Neural progenitor cell (in vitro differentiated cells): ENCODE measurements around the gene FBXW11. TPM values are rescaled to one million over a fixed set of nuclear protein-coding genes. Genes with fewer than 3 reads are reported as not detected.

ENCODE experiments used
- DNase-seq: peaks from one replicate; pipeline ENCODE4 v3.0.0-alpha.2; 2016; ENCODE audit warnings: low spot score
- H2AFZ ChIP-seq: fragments of 200-600 bp; sonication (generic); replicated peaks from 2 replicates; pipeline ENCODE4 v1.6.1; 2016; ENCODE audit warnings: antibody characterized with exemption
- H3F3A ChIP-seq: fragments of 200-600 bp; sonication (generic); 2 replicates; pipeline ENCODE4 v1.6.1; 2016; ENCODE audit warnings: antibody characterized with exemption, low read depth
- H3K27ac ChIP-seq: fragments of 200-600 bp; sonication (generic); 2 replicates; pipeline ENCODE4 v1.5.1; 2016; ENCODE audit warnings: mild to moderate bottlenecking
- H3K27me3 ChIP-seq: fragments of 200-600 bp; sonication (generic); 2 replicates; pipeline ENCODE4 v1.6.1; 2016; ENCODE audit warnings: mild to moderate bottlenecking, moderate library complexity
- H3K36me3 ChIP-seq: fragments of 200-600 bp; sonication (generic); 2 replicates; pipeline ENCODE4 v1.5.1; 2016
- H3K4me1 ChIP-seq: fragments of 200-600 bp; sonication (generic); 2 replicates; pipeline ENCODE4 v1.6.1; 2016; ENCODE audit warnings: mixed run types
- H3K4me2 ChIP-seq: fragments of 200-600 bp; sonication (generic); 2 replicates; pipeline ENCODE4 v1.6.1; 2016
- H3K4me3 ChIP-seq: fragments of 200-600 bp; sonication (generic); 2 replicates; pipeline ENCODE4 v1.5.1; 2016
- H3K79me2 ChIP-seq: fragments of 200-600 bp; sonication (generic); 2 replicates; pipeline ENCODE4 v1.6.1; 2016; ENCODE audit warnings: low read depth
- H3K9ac ChIP-seq: fragments of 200-600 bp; sonication (generic); 2 replicates; pipeline ENCODE4 v1.6.1; 2016
- H3K9me3 ChIP-seq: fragments of 200-600 bp; sonication (generic); 2 replicates; pipeline ENCODE4 v1.5.1; 2016; ENCODE audit warnings: low read depth
- H4K20me1 ChIP-seq: fragments of 200-600 bp; sonication (generic); 2 replicates; pipeline ENCODE4 v1.6.1; 2016; ENCODE audit warnings: low read depth
- H3K27ac Mint-ChIP-seq: 3 replicates; pipeline ENCODE4 v1.8.0; 2021; ENCODE audit warnings: mixed read lengths
- H3K27me3 Mint-ChIP-seq: 2 replicates; pipeline ENCODE4 v1.8.0; 2022; ENCODE audit warnings: low read depth, mild to moderate bottlenecking, inconsistent platforms, moderate library complexity, mixed read lengths; ENCODE audit not compliant: insufficient read depth
- H3K36me3 Mint-ChIP-seq: 3 replicates; pipeline ENCODE4 v1.8.0; 2021; ENCODE audit warnings: mixed read lengths
- H3K4me1 Mint-ChIP-seq: 3 replicates; pipeline ENCODE4 v1.8.0; 2021; ENCODE audit warnings: mixed read lengths
- H3K4me3 Mint-ChIP-seq: 3 replicates; pipeline ENCODE4 v1.8.0; 2021; ENCODE audit warnings: mild to moderate bottlenecking, moderate library complexity, mixed read lengths
- H3K9me3 Mint-ChIP-seq: 3 replicates; pipeline ENCODE4 v1.8.0; 2020; ENCODE audit warnings: mixed read lengths
- EZH2 ChIP-seq: fragments of 200-600 bp; sonication (generic); IDR thresholded peaks from 2 replicates; pipeline ENCODE4 v1.6.1; 2017; ENCODE audit warnings: antibody characterized with exemption, mild to moderate bottlenecking, moderate library complexity
- EZH2phosphoT487 ChIP-seq: fragments of 200-600 bp; sonication (generic); IDR thresholded peaks from 2 replicates; pipeline ENCODE4 v1.6.1; 2017; ENCODE audit warnings: antibody characterized with exemption
- total RNA-seq: library from RNA; depleted of rRNA; stranded (reverse); fragments of >200 nt; gene quantifications from 2 replicates; pipeline ENCODE4 v1.2.3, GENCODE V29; 2015; ENCODE audit warnings: low replicate concordance
- TF ChIP-seq, protein P1 (sequence below): fragments of 200-600 bp; sonication (generic); IDR thresholded peaks from 2 replicates; pipeline ENCODE4 v1.5.1; 2017; ENCODE audit warnings: antibody characterized with exemption, mild to moderate bottlenecking

The FBXW11 gene
- total RNA-seq, 1 donor from 2014 or later: 79.1 TPM

DNA sequence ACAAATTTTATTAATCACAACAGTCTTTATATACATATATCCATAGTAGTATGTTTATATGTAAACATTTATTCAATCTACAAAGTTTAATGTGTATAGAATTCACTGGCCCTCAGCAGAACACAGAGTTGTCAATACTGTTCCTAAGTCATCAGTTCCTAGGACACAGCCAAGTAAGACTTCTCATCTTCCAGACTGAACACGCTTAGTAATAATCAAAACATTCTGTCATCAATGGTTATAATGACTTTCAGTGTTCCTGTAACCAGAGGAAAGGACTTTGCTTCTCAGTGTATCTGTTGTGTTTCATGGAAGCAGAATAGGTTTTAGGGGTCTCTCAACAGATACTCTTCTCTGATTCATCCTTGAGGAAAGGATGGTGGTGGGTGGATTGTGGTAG is 138.7 kb downstream of the FBXW11 start:
- H3K27ac Mint-ChIP-seq: no peak overlapping the region
- H3K9me3 ChIP-seq: no peaks in the 10 kb centered on the region
- H3K27ac ChIP-seq: no peak overlapping the region
- H3K4me3 Mint-ChIP-seq: no peak overlapping the region
- H3K36me3 ChIP-seq: peaks cover 9% of the 10 kb centered on the region
- H3F3A ChIP-seq: no peaks in the 10 kb centered on the region
- H2AFZ ChIP-seq: no peak overlapping the region
- H3K27me3 ChIP-seq: no peaks in the 10 kb centered on the region
- peaks cover 5% of the 10 kb centered on the region for H3K79me2 ChIP-seq
- H3K4me2 ChIP-seq: no peak overlapping the region
- no peaks in the 10 kb centered on the region for H3K9me3 Mint-ChIP-seq
- H3K36me3 Mint-ChIP-seq: peaks cover 18% of the 10 kb centered on the region
- peaks cover 8% of the 10 kb centered on the region for H4K20me1 ChIP-seq
- H3K9ac ChIP-seq: no peak overlapping the region
- H3K4me3 ChIP-seq: no peak overlapping the region
- H3K27me3 Mint-ChIP-seq: no peaks in the 10 kb centered on the region
- H3K4me1 ChIP-seq: no peaks in the 10 kb centered on the region
- no peak for DNase-seq
- TF ChIP-seq EZH2phosphoT487 (no peak), EZH2 (no peak)
- TF ChIP-seq, protein P1, sequence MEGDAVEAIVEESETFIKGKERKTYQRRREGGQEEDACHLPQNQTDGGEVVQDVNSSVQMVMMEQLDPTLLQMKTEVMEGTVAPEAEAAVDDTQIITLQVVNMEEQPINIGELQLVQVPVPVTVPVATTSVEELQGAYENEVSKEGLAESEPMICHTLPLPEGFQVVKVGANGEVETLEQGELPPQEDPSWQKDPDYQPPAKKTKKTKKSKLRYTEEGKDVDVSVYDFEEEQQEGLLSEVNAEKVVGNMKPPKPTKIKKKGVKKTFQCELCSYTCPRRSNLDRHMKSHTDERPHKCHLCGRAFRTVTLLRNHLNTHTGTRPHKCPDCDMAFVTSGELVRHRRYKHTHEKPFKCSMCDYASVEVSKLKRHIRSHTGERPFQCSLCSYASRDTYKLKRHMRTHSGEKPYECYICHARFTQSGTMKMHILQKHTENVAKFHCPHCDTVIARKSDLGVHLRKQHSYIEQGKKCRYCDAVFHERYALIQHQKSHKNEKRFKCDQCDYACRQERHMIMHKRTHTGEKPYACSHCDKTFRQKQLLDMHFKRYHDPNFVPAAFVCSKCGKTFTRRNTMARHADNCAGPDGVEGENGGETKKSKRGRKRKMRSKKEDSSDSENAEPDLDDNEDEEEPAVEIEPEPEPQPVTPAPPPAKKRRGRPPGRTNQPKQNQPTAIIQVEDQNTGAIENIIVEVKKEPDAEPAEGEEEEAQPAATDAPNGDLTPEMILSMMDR: no peak
- no peaks in the 10 kb centered on the region for H3K4me1 Mint-ChIP-seq

DNA sequence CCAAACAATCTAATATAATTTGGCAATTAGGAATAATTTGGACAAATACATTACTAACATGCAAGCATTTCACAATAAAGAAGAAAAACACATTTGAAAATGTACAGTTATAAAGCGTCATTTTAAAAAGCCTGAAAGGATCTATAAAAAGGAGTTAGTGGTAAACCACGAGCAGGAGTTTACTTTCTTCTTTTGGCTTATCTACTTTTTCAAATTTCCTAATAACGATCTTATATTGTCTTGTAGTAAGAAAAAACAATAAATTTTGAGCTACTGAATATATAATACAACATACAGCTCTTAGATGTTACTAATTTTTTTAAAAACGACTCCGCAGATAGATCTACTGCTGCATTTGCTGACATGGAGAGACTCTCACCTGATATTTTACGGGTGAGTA is 141.0 kb downstream of the FBXW11 start:
- H3K79me2 ChIP-seq: peaks cover 5% of the 10 kb centered on the region
- H3K9me3 ChIP-seq: no peaks in the 10 kb centered on the region
- Mint-ChIP-seq H3K4me1 (no peaks in the 10 kb centered on the region), H3K4me3 (no peak overlapping the region), H3K9me3 (no peaks in the 10 kb centered on the region), H3K27me3 (no peaks in the 10 kb centered on the region), H3K36me3 (peaks cover 22% of the 10 kb centered on the region), H3K27ac (no peak overlapping the region)
- no peaks in the 10 kb centered on the region for H3K4me1 ChIP-seq
- no peaks in the 10 kb centered on the region for H4K20me1 ChIP-seq
- DNase-seq: no peak
- no peak overlapping the region for H3K27ac ChIP-seq
- H3K9ac ChIP-seq: no peak overlapping the region
- peaks cover 9% of the 10 kb centered on the region for H3K36me3 ChIP-seq
- H3F3A ChIP-seq: no peaks in the 10 kb centered on the region
- no peak overlapping the region for H3K4me3 ChIP-seq
- no peak overlapping the region for H3K4me2 ChIP-seq
- H3K27me3 ChIP-seq: no peaks in the 10 kb centered on the region
- no peak overlapping the region for H2AFZ ChIP-seq
- TF ChIP-seq EZH2phosphoT487 (no peak), EZH2 (no peak)
- TF ChIP-seq, protein P1: no peak

DNA sequence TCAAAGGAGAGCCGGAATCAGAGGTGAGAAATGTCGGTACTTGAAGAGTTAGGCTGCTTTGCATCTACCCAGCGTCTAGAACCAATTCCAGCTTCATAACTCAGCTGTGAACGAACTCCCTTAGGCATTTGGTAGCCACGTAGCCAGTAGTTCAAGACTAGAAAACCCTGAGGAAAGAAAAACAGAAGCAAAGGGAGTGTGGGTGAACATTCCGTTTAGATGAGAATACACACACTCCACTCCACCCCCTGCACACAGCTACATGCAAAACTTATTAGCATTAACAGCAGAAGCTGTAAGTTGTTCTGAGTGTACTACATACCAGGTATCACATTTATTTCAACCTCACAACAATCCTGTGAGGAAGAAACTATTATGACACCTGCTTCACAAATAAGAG is 142.5 kb downstream of the FBXW11 start:
- Histone ChIP-seq H3K4me1 (no peaks in the 10 kb centered on the region), H3K4me3 (no peak overlapping the region), H3K27ac (no peak overlapping the region), H3K4me2 (no peak overlapping the region), H3K79me2 (peaks cover 5% of the 10 kb centered on the region), H3K36me3 (peaks cover 3% of the 10 kb centered on the region), H4K20me1 (no peaks in the 10 kb centered on the region), H3K27me3 (no peaks in the 10 kb centered on the region), H3K9me3 (no peaks in the 10 kb centered on the region), H2AFZ (no peak overlapping the region), H3K9ac (no peak overlapping the region), H3F3A (peaks cover under 1% of the 10 kb centered on the region)
- Mint-ChIP-seq H3K9me3 (no peaks in the 10 kb centered on the region), H3K4me1 (no peaks in the 10 kb centered on the region), H3K27ac (no peak overlapping the region), H3K4me3 (no peak overlapping the region), H3K27me3 (peaks cover 4% of the 10 kb centered on the region), H3K36me3 (peaks cover 24% of the 10 kb centered on the region)
- DNase-seq: no peak
- TF ChIP-seq EZH2phosphoT487 (no peak), EZH2 (no peak)

DNA sequence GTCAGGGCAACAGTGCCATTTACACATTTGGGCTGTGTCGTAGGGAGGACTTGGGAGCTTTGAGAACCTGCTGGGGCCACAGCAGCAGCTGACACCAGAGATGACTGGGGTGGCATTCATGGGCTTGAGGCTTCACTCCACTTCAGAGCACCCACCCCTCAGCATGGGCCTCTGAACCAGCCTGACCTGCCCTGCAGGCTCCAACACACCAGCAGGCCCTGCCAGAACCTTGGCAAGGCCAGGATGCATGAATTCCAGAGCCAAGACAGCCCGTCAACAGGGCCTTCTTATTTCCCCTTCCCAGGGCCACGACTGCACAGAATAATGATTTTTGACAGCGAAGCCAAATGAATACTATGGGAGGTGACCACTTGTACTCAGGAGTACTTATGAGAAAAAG is 143.8 kb downstream of the FBXW11 start:
- Histone ChIP-seq H2AFZ (no peak overlapping the region), H3K27ac (no peak overlapping the region), H3K4me3 (no peak overlapping the region), H3F3A (peaks cover 14% of the 10 kb centered on the region), H3K36me3 (no peaks in the 10 kb centered on the region), H3K79me2 (peaks cover 5% of the 10 kb centered on the region), H3K9ac (no peak overlapping the region), H3K4me2 (no peak overlapping the region), H4K20me1 (no peaks in the 10 kb centered on the region), H3K4me1 (peaks cover 6% of the 10 kb centered on the region), H3K27me3 (no peaks in the 10 kb centered on the region), H3K9me3 (no peaks in the 10 kb centered on the region)
- Mint-ChIP-seq H3K27me3 (peaks cover 4% of the 10 kb centered on the region), H3K36me3 (peaks cover 17% of the 10 kb centered on the region), H3K4me1 (peaks cover 8% of the 10 kb centered on the region), H3K9me3 (no peaks in the 10 kb centered on the region), H3K4me3 (no peak overlapping the region), H3K27ac (no peak overlapping the region)
- DNase-seq: no peak
- TF ChIP-seq EZH2 (no peak), EZH2phosphoT487 (no peak)
- TF ChIP-seq, protein P1: no peak
